Endothelial cell (in vitro differentiated cells): ENCODE measurements around the gene NFATC1. TPM values are rescaled to one million over a fixed set of nuclear protein-coding genes. Genes with fewer than 3 reads are reported as not detected.

Experiments
- DNase-seq: peaks from one replicate; pipeline ENCODE4 v3.0.0; 2021; ENCODE audit warnings: low spot score
- H3K27ac Mint-ChIP-seq: one replicate; pipeline ENCODE4 v1.8.0; 2021; ENCODE audit warnings: mixed read lengths, inconsistent platforms; ENCODE audit not compliant: unreplicated experiment
- H3K27me3 Mint-ChIP-seq: one replicate; pipeline ENCODE4 v1.8.0; 2021; ENCODE audit warnings: mild to moderate bottlenecking, moderate library complexity, mixed read lengths, inconsistent platforms; ENCODE audit not compliant: unreplicated experiment
- H3K36me3 Mint-ChIP-seq: one replicate; pipeline ENCODE4 v1.8.0; 2021; ENCODE audit warnings: mild to moderate bottlenecking, low read depth, mixed read lengths, inconsistent platforms; ENCODE audit not compliant: unreplicated experiment
- H3K4me1 Mint-ChIP-seq: one replicate; pipeline ENCODE4 v1.8.0; 2021; ENCODE audit warnings: mild to moderate bottlenecking, mixed read lengths, inconsistent platforms; ENCODE audit not compliant: unreplicated experiment
- H3K4me3 Mint-ChIP-seq: one replicate; pipeline ENCODE4 v1.8.0; 2021; ENCODE audit warnings: mild to moderate bottlenecking, mixed read lengths, inconsistent platforms; ENCODE audit not compliant: unreplicated experiment
- H3K9me3 Mint-ChIP-seq: one replicate; pipeline ENCODE4 v1.8.0; 2021; ENCODE audit warnings: mixed read lengths, inconsistent platforms; ENCODE audit not compliant: unreplicated experiment
- CTCF ChIP-seq: fragments of 200-600 bp; sonication (generic); IDR thresholded peaks from one replicate; pipeline ENCODE4 v1.5.0; 2021; ENCODE audit warnings: antibody characterized with exemption; ENCODE audit not compliant: unreplicated experiment
- total RNA-seq: library from RNA; stranded (reverse); fragmentation: NEBNext Ultra II Directional; extraction: Animal tissue kit (Norgen Biotek cat#: 25700); gene quantifications from one replicate; pipeline ENCODE4 v1.2.1, GENCODE V29; 2021; ENCODE audit not compliant: unreplicated experiment

Gene NFATC1
- total RNA-seq, 1 donor from 2014 or later: 40.6 TPM

- Mint-ChIP-seq H3K4me1 (peaks cover 14% of the 10 kb centered on the region), H3K4me3 (no peak overlapping the region), H3K9me3 (no peaks in the 10 kb centered on the region), H3K27ac (no peak overlapping the region), H3K36me3 (peaks cover 17% of the 10 kb centered on the region), H3K27me3 (peaks cover 3% of the 10 kb centered on the region)
- DNase-seq: no peak
- TF ChIP-seq CTCF: no peak
Measured at GRCh38 chr18:79371561-79372121, 24.1 kb upstream of the NFATC1 start.

- Mint-ChIP-seq H3K4me1 (peaks cover 14% of the 10 kb centered on the region), H3K9me3 (no peaks in the 10 kb centered on the region), H3K36me3 (peaks cover 16% of the 10 kb centered on the region), H3K27me3 (peaks cover 3% of the 10 kb centered on the region), H3K27ac (no peak overlapping the region), H3K4me3 (no peak overlapping the region)
- no peak for TF ChIP-seq CTCF
- no peak for DNase-seq
Measured at GRCh38 chr18:79372461-79372860, 23.3 kb upstream of the NFATC1 start.

GRCh38 chr18:79372991-79373390 is 22.7 kb upstream of the NFATC1 start:
- H3K27ac Mint-ChIP-seq: no peak overlapping the region
- H3K4me3 Mint-ChIP-seq: no peak overlapping the region
- H3K27me3 Mint-ChIP-seq: peaks cover 3% of the 10 kb centered on the region
- H3K36me3 Mint-ChIP-seq: peaks cover 16% of the 10 kb centered on the region
- DNase-seq: no peak
- peaks cover 14% of the 10 kb centered on the region for H3K4me1 Mint-ChIP-seq
- TF ChIP-seq CTCF: no peak
- H3K9me3 Mint-ChIP-seq: no peaks in the 10 kb centered on the region

GRCh38 chr18:79373736-79374135 is 22.0 kb upstream of the NFATC1 start:
- no peak for DNase-seq
- Mint-ChIP-seq H3K4me3 (no peak overlapping the region), H3K9me3 (no peaks in the 10 kb centered on the region), H3K27me3 (peaks cover 3% of the 10 kb centered on the region), H3K27ac (no peak overlapping the region), H3K36me3 (peaks cover 16% of the 10 kb centered on the region), H3K4me1 (peaks cover 10% of the 10 kb centered on the region)
- TF ChIP-seq CTCF: no peak

- TF ChIP-seq CTCF: no peak
- H3K4me1 Mint-ChIP-seq: peaks cover 7% of the 10 kb centered on the region
- no peak overlapping the region for H3K27ac Mint-ChIP-seq
- H3K9me3 Mint-ChIP-seq: no peaks in the 10 kb centered on the region
- peaks cover 16% of the 10 kb centered on the region for H3K36me3 Mint-ChIP-seq
- no peak for DNase-seq
- no peak overlapping the region for H3K4me3 Mint-ChIP-seq
- peaks cover 2% of the 10 kb centered on the region for H3K27me3 Mint-ChIP-seq
Measured at GRCh38 chr18:79374408-79375171, 21.1 kb upstream of the NFATC1 start.
